Heart left ventricle (tissue), 16 donors: ENCODE data around the gene OPRD1. TPM values are rescaled to one million over a fixed set of nuclear protein-coding genes. Genes with fewer than 3 reads are reported as not detected.
"Not testable (repeated sequence)": the region's sequence is repeated elsewhere in the genome, so short reads cannot be mapped to it uniquely, and the experiment has no call there.

ENCODE experiments used
- ATAC-seq, 4 donors: fragments of 200-7000 bp; cut with Tn5 transposase; one replicate each; pipeline ENCODE4 v1.9.1; 2020 to 2022; ENCODE audit warnings: moderate library complexity in 4 of 4, mild to moderate bottlenecking in 3 of 4, moderate number of reproducible peaks in 1 of 4
- DNase-seq, 5 donors: peaks; one replicate each; pipeline ENCODE4 v3.0.0-alpha.2; 2020
- H3K27ac ChIP-seq, 12 donors: fragments of 200-600 bp; sonication (generic) in 4 of 12; one replicate each; pipeline versions ENCODE4 v1.5.0 to v1.8.0; 2016 to 2022; ENCODE audit warnings: mild to moderate bottlenecking in 2 of 12
- H3K27me3 ChIP-seq, 9 donors: fragments of 200-600 bp; sonication (generic) in 2 of 9; one replicate each; pipeline versions ENCODE4 v1.5.1 to v1.8.0; 2016 to 2022; ENCODE audit warnings: mild to moderate bottlenecking in 3 of 9
- H3K36me3 ChIP-seq, 9 donors: fragments of 200-600 bp; sonication (generic) in 2 of 9; one replicate each; pipeline versions ENCODE4 v1.5.0 to v1.8.0; 2018 to 2022; ENCODE audit warnings: mild to moderate bottlenecking in 2 of 9
- H3K4me1 ChIP-seq, 12 donors: fragments of 200-600 bp; sonication (generic) in 4 of 12; one replicate each; pipeline versions ENCODE4 v1.5.0 to v1.8.0; 2016 to 2022; ENCODE audit warnings: mild to moderate bottlenecking in 3 of 12
- H3K4me3 ChIP-seq, 12 donors: fragments of 200-600 bp; sonication (generic) in 4 of 12; one replicate each; pipeline versions ENCODE4 v1.5.0 to v1.8.0; 2017 to 2022; ENCODE audit warnings: mild to moderate bottlenecking in 9 of 12, moderate library complexity in 4 of 12
- H3K9me3 ChIP-seq, 12 donors: fragments of 200-600 bp; sonication (generic) in 4 of 12; one replicate each; pipeline versions ENCODE4 v1.5.0 to v1.8.0; 2016 to 2022; ENCODE audit warnings: mild to moderate bottlenecking in 1 of 12
- CTCF ChIP-seq, 12 donors: fragments of 200-600 bp; sonication (generic) in 4 of 12; IDR thresholded peaks; one replicate each; pipeline versions ENCODE4 v1.5.0 to v1.8.0; 2018 to 2022; ENCODE audit warnings: antibody characterized with exemption in 12 of 12, mild to moderate bottlenecking in 5 of 12
- POLR2A ChIP-seq, 2 donors: fragments of 450-650 bp; IDR thresholded peaks; one replicate each; pipeline ENCODE4 v1.6.1; 2017; ENCODE audit warnings: antibody characterized with exemption in 2 of 2, mild to moderate bottlenecking in 2 of 2, moderate library complexity in 2 of 2
- WGBS, 4 donors: extraction: QIAGEN DNeasy Blood & Tissue Kit in 2 of 4; methylation state at CpG; one replicate each; pipeline versions ENCODE4 v1.1.5 to v1.1.7; 2013 to 2018; 5-methylcytosine and 5-hydroxymethylcytosine counted together
- intact Hi-C, 10 donors: fragments of 100-400 bp; cut with DNase I; formaldehyde crosslinking; loops; one replicate each; pipeline versions ENCODE4 v1.11.1 to v1.14.2; 2022
- polyA plus RNA-seq, 2 donors: library from polyadenylated mRNA; stranded (reverse); fragments of 200-250 nt; gene quantifications; one replicate each; pipeline ENCODE4 v1.2.3, GENCODE V29; 2013
- total RNA-seq, 9 donors: library from RNA; depleted of rRNA in 2 of 9; stranded (reverse); fragments of >200 nt in 2 of 9; fragmentation: NEBNext Ultra II Directional in 3 of 9; extraction: Animal tissue kit (Norgen Biotek cat#: 25700) in 3 of 9; gene quantifications; one replicate each; pipeline versions ENCODE4 v1.1.0 to v1.2.4, GENCODE V29; 2016 to 2023
- donor health status: ischemic (EF 13 %, LVEDD 7.1; RV severe dilation, severe dysfunction).
- donor health status: healthy with polysubstance abuse.
- donor health status: DM: no; HTN: yes; CAD: no.
- donor health status: DM: no; HTN: no; CAD: no.
- donor health status: ischemic (EF 25% LVEDD 6.9; RV normal size, moderate dysfunction).
- donor health status: ischemic (EF 25% LVEDD 5.7; RV mildly dilated, moderate dysfunction).
- donor health status: healthy.
- donor health status: DM: yes; HTN: yes; CAD: no.
- donor health status: ischemic (EF 35%, LVEDD 5.7; RV mildly dilated, moderate dysfunction).
- donor health status: nonischemic (EF 11% LVEDD 7.7; RV severe dilation, severe dysfunction).
- donor health status: DM: yes; HTN: yes; CAD: no.
- donor health status: PGD.
- donor health status: ischemic (EF 29% LVEDD 5.4; RV normal size, mild dysfunction).
- donor health status: nonischemic (EF 23%, LVEDD 6.1; RV moderate dilation, normal function).

Gene OPRD1
- total and polyA plus RNA-seq, 11 donors, result under 0.01 to 0.02 (median 0.01) TPM; not detected in 7

GRCh38 chr1:28869952-28870351 lies 58.0 kb downstream of the OPRD1 start:
- Histone ChIP-seq H3K27ac (no peak overlapping the region), H3K4me1 (no peaks in the 10 kb centered on the region), H3K27me3 (peaks cover 0 to 24% (median 0%) of the 10 kb centered on the region in 9 donors), H3K4me3 (no peak overlapping the region), H3K9me3 (no peaks in the 10 kb centered on the region), H3K36me3 (no peaks in the 10 kb centered on the region)
- ATAC-seq (no peak), DNase-seq (no peak)
- TF ChIP-seq POLR2A (IDR thresholded peaks at IDR 0.05) (no peak), CTCF (IDR thresholded peaks at IDR 0.05) (no peak)
- intact Hi-C loops, result loop anchor here in 6 of 10 donors (10.0 kb wide), 4 partner anchors 225 to 505 kb away; partner anchors contain the start of genes RNU11 (in 5 of the 6), TAF12 (in 5 of the 6) and PHACTR4 (in 1 of the 6)
- 92 to 98% (median 95%) methylated on average over 5 of the region's 5 CpGs for WGBS, 4 donors

DNA sequence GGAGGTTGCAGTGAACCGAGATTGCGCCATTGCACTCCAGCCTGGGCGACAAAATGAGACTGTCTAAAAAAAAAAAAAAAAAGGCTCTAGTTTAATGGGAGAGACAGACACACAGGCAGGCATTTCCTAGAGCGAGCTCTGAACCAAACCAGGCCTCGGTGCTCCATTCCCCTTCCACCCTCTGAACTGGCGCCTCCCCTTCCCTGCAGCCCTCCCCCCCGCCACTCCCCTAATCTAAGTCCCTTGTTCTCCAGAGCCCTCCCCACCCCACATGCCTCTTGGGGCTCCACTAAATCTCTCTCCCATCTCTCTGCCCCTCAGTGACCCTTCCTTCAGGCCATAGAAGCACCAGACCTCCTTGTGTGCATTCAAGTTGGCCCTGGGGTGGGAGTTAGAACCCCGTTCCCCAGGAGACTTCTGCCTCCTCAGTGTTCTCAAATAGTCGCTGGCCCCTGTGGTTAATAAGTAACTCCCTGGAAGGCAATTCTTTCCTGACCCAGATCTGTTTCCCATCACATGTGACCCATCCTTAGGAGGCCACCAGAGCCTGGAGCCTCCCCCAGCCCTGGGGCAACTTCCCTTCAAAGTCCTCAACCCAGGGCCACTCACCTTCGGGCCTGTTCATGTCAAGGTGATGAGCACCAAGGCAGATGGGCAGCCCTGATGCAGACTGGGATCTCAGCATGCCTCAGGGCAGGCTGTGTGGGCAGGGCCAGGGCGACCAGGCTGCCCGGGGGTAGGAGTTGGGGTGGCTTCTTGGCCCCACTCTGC lies 59.8 kb downstream of the OPRD1 start:
- no peak for ATAC-seq
- no peak for DNase-seq
- Histone ChIP-seq H3K9me3 (no peaks in the 10 kb centered on the region), H3K4me3 (no peak overlapping the region), H3K27ac (no peak overlapping the region), H3K27me3 (peaks cover 0 to 23% (median 0%) of the 10 kb centered on the region in 9 donors), H3K36me3 (no peaks in the 10 kb centered on the region), H3K4me1 (no peaks in the 10 kb centered on the region)
- TF ChIP-seq CTCF (IDR thresholded peaks at IDR 0.05) (no peak), POLR2A (IDR thresholded peaks at IDR 0.05) (no peak)
- WGBS, 4 donors, result 85 to 90% (median 88%) methylated on average over 12 of the region's 12 CpGs
- intact Hi-C loops, result loop anchor here in 5 of 10 donors (10.0 kb wide), 3 partner anchors 227 to 507 kb away; partner anchors contain the start of genes RNU11 (in 5 of the 5), TAF12 (in 5 of the 5) and PHACTR4 (in 1 of the 5)

DNA sequence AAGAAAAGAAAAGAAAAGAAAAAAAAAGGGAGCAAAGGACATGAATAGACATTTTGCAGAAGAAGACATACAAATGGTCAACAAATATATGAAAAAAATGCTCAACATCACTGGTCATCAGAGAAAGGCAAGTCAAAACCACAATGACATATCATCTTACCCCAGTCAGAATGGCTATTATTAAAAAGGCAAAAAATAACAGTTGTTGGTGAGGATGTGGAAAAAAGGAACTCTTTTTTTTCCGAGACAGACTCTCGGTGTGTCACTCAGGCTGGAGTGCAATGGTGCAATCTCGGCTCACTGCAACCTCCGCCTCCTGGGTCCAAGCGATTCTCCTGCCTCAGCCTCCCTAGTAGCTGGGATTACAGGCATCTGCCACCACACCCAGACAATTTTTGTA lies 63.2 kb downstream of the OPRD1 start:
- H3K36me3 ChIP-seq, H3K27ac ChIP-seq, DNase-seq, ATAC-seq, H3K4me1 ChIP-seq, H3K9me3 ChIP-seq, H3K4me3 ChIP-seq: not testable (repeated sequence)
- 76 to 82% (median 78%) methylated on average over 5 of the region's 5 CpGs for WGBS, 4 donors
- intact Hi-C loops, result loop anchor here in 9 of 10 donors (5.0 to 10.0 kb wide), 6 partner anchors 230 to 518 kb away; partner anchors contain the start of genes TAF12 (in 7 of the 9), RNU11 (in 5 of the 9) and PHACTR4 (in 1 of the 9)
- H3K27me3 ChIP-seq, result peaks cover 0 to 11% (median 0%) of the 10 kb centered on the region in 9 donors

DNA sequence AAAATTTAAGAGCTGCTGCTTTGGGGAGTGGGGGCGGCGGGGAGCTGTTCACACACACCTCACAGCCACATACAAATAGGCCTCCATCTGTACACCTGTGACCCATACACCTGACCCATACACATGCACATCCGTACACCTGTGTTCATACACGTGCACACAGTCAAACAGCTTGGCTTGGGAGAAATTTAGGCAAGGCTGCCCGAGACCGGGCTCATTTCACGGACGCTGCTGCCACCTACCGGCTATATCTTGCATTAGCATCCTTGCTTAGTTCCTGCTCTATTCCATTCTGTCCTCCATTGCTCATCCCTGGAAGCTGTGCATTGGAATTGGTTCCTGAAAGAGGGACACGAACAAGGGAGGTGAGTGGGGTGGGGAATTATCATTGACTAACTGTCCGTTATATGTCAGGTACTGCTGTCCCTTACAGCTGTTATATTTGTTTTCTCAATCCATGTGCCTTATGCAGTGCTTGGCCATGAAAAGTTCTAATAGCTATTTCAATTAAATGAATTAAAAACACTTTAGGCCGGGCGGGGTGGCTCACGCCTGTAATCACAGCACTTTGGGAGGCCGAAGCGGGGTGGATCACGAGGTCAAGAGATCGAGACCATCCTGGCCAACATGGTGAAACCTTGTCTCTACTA lies 65.3 kb downstream of the OPRD1 start:
- WGBS, 4 donors, result 18 to 25% (median 21%) methylated on average over 18 of the region's 18 CpGs

More for the DNA sequence above, 65.3 kb downstream of the OPRD1 start:
- Histone ChIP-seq H3K4me1 (peaks cover 0 to 2% (median 0%) of the 10 kb centered on the region in 12 donors), H3K36me3 (no peaks in the 10 kb centered on the region), H3K27ac (no peak overlapping the region), H3K27me3 (peaks cover 0 to 7% (median 0%) of the 10 kb centered on the region in 9 donors), H3K9me3 (no peaks in the 10 kb centered on the region), H3K4me3 (no peak overlapping the region)
- DNase-seq (peak; percentile 60 to 82 (median 69)), ATAC-seq (peak; percentile 49 to 86 (median 84))
- intact Hi-C loops, result loop anchor here in 9 of 10 donors (1.0 to 10.0 kb wide), 10 partner anchors 90 to 520 kb away; partner anchors contain the start of genes TAF12 (in 7 of the 9), RNU11 (in 5 of the 9) and PHACTR4 (in 1 of the 9)
- peak; percentile 83 to 95 (median 92) for TF ChIP-seq CTCF (IDR thresholded peaks at IDR 0.05)
- TF ChIP-seq POLR2A (IDR thresholded peaks at IDR 0.05), result no peak
